Measurements from ENCODE around the gene CD79A.

Gene CD79A

DNA sequence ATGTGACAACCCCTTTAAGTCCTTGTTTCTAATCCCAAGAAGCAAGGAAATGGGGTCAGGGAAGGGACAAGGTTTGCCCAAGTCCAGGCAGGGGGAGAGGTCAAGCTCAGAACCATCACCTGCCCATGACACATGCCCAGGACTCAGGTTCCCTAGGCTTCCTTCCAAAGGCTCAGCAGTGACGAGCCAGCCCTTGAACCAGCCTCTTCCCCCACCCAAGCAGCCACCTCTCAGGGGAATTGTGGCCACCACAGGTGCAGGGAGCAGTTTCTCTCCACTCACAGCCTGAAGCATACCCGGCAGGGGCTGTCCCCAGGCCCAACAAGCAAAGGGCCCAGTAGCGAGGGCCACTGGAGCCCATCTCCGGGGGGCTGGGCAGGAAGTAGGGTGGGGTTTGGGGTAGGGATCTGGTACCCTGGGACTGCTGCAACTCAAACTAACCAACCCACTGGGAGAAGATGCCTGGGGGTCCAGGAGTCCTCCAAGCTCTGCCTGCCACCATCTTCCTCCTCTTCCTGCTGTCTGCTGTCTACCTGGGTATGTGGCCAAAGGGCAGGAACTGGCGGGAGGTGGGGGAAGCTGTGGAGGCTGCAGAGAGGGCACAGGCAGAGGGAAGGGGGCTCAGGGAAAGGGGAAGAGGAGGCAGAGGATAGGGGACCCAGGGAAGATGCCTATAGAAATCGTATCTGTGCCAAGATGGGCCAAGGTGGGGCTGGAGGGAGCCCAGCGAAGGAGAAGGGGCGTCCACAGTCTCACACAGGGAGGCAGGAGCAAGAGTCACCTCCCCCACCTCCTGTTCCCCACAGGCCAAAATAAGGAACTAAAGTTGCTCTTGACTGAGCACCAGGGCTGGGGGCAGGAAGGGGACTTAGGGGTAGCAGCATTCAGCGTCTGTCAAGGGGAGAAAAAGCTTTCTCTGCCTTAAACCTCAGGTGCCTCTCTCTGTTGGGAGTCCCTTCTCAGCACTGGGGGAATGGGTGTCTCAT lies at the start of gene CD79A:
Gene CD79A (plus strand): TSS at position 433 of the 986 bp plus-strand sequence. CDS start 26 bp downstream, at position 459.
- peak; percentile 80 for DNase-seq

DNA sequence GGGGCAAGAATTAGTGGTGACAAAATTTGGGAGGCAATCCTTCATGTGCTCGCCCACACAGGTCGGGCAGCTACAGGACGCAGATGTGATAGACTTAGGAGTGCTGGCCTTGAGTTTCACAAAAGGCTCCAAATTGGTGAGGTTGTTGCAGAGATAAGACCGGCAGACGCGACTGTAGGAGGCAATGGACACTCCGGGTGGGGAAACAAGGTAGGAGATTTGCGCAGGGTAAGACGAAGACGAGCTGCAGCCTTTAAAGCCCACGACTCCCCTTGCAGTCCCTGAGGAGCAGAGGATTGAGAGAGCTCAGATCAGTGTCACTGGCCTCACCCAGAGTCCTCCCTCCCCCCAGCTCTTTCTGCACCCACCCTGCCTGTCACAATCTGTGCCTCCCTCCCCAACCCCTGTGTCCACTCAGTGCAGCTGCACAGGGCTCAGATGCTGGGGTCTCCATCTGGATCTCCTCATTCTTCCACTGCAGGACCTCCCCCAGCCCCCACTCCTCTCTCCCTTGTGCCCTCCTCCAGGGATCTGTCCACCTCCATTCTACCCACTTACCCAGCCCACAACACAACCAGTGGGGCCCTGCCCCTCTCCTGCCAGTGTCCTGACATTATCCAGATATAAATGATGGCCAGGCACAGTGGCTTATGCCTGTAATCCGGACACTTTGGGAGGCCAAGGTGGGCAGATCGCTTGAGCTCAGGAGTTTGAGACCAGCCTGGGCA lies 38.9 kb upstream of the CD79A start:
- no peak for DNase-seq

DNA sequence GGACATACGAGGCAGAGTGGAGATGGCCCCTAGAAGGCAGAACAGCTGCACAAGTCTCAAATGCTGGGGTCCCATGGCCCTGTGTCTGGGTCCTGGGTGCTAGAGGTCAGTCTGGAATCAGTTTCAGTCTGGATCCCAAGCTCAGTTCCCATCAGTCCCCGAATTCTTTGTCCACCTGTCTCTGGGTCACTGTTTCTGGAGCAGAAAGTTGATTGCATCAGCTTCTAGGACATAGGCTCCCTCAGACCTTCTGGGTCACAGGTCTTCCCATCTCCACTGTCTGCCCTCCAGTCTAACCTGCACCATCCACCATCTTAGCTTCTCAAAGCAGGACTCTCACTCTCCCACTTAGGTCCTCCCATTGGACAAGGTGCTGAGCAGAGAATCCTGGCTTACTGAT lies 37.9 kb upstream of the CD79A start:
- no peak for DNase-seq

DNA sequence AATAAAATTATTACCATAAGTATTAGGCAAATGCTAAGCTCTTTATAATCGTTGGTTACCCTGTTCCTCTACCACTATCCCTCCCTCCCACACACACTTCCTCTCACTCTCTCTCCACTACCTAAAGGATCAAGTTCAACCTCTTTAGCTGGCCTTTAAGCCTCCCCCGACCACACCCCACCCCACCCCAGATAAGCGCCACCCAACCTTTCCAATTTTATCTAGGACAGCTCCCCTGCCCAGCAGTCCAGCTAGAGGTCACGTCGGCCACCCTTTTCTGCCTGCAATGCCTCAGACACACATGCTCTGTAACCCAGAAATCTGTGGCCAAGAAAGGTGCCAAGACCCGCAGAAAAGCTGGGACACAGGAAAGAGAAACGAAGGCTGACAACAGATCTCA lies 33.7 kb upstream of the CD79A start:
- peak; percentile 28 for DNase-seq

DNA sequence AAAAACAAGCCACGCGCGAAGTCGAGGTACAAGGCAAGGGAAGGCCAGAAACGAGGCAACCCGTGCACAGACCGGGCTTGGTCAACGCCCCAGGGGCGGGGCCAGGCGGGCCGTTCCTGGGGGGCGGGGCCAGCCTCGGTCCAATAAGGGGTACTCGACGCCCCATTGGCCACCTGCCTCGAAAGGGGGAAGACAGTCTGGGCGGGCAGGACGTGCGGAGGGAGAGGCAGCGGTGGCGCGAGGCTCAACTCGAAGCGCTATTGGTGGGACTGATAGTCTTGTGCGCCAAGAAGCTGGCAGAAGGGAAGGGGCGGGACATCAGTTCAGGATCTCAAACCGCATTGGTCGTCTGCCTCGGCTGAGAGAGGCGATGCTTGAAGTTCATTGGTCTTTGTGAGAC lies 32.5 kb upstream of the CD79A start, which contains the start of gene LYPD4:
Gene LYPD4 (minus strand): TSS at position 83 of the 400 bp plus-strand sequence. CDS start 5,398 bp downstream, outside the sequence.
- no peak for DNase-seq

DNA sequence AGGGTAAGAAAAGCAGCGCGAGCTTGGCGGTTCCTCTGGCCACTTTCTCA lies 32.3 kb upstream of the CD79A start, which contains the start of gene DMRTC2:
Gene DMRTC2 (plus strand): TSS at position 42 of the 50 bp plus-strand sequence. CDS start 2,387 bp downstream, outside the sequence.
- no peak for DNase-seq

DNA sequence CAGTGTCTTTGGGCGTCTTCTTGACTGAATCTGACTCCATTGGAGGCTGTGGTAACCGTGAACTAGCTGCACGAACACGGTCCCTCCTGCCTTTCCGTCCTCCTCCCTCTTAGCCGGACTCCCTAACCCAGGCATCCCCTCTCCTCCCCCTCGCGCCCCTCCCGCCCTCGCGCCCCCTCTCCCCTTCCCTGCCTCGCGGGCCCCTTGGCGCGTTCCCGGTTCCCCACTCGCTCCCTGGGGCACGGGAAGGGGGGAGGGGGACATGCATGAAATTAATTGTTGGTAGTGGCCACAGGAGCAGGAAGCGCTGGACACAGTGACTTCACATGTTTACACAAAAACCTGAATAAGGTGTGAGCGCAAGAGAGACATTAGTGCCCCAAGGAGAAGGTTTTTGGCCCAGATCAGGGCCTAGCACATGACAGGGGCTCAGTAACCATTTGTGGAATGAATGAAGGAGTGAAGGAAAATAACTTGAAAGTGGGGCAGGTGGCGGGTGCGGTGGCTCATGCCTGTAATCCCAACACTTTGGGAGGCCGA lies 32.0 kb upstream of the CD79A start:
- no peak for DNase-seq

DNA sequence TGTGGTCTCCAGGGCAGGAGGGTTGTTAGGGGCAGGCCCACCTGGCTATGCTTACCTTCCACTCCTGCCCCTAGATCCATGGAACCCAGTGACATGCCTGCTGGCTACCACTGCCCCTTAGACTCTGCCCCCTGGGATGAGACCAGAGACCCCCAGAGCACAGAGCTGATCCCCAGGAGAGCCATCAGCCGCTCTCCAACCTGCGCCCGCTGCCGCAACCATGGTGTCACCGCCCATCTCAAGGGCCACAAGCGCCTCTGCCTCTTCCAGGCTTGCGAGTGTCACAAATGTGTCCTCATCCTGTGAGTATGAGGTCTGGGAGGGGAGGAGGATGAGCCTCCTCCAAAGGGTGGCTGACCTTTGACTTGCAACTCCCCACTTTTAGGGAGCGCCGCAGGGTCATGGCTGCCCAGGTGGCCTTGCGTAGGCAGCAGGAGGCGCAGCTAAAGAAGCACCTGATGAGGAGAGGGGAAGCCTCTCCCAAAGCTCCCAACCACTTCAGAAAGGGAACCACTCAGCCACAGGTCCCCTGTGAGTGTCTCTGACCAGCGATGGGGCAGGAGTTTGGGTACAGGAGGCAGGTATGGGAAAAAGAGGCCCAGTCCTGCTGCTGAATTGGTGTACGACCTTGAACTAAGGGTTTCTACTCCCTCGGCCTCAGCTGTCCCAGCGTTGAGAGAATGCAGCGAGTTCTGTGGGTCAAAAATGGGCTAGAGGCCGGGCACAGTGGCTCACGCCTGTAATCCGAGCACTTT lies 29.6 kb upstream of the CD79A start:
- no peak for DNase-seq

DNA sequence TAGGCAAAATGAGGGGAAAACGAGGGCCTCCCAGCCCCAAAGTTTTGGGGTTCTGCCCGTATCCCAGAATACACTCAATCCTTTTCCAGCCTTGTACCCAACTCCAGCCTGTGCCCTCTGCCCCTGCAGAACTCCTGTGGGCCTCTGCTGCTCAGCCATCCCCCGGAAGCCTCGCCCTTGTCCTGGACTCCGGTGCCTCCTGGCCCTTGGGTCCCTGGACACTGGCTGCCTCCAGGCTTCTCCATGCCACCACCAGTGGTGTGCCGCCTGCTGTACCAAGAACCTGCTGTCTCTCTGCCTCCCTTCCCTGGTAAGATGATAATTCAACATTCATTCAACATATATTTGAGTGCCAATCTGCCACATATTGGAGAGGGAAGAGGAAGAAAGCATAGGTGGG lies 28.4 kb upstream of the CD79A start:
- no peak for DNase-seq

DNA sequence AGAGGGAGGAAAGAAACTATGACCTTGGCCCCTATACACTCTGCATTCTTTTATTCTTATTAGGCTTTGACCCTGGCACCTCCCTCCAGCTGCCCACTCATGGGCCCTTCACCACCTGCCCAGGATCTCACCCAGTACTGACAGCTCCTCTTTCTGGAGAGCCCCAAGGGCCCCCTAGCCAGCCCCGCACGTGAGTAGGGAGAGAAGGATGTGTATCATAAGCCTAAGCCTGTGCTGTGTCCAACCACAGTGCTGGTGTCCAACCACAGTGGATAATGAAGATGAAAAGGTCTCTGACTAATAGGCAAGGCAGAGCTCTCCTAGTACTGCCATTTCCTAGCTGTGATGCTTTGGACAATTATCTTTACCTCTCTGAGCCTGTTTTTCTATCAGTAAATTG lies 28.0 kb upstream of the CD79A start:
- DNase-seq = no peak

DNA sequence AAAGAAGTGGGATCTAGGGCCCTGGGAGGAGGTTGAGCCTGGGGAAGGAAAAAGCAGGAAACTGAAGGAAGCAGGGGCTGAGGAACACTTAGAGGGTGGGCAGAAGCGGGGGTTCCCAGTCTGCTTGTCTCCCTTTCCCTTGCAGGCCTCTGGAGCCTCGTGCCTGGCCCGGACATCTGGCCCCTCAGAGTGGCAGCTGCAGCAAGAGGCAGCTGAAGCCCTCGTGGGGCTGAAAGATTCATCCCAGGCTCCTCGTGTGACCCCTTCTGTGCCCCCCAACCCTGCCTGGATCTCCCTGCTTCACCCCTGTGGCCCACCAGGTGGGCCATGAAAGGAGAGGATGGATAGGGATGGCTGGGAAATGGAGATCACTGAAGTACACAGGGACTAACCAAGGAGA lies 26.7 kb upstream of the CD79A start:
- DNase-seq = no peak

DNA sequence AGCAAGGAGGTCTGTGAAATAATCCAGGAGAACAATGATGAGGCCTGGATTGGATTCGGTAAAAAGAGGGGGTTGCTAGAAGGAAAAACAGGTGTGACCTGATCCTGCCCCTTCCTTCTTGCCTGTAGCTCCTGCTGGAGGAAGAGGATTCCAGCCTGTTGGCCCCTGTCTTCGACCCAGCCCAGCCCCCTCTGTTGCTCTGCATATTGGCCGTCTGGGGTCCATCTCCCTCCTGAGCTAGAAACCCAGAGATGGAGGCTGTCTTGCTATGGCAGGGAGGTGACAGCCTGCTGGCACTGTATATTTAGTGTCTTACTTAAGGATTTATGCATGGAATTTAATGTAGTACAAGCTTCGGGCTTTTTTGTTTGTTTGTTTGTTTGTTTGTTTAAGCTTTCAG lies 25.6 kb upstream of the CD79A start:
- DNase-seq = no peak

DNA sequence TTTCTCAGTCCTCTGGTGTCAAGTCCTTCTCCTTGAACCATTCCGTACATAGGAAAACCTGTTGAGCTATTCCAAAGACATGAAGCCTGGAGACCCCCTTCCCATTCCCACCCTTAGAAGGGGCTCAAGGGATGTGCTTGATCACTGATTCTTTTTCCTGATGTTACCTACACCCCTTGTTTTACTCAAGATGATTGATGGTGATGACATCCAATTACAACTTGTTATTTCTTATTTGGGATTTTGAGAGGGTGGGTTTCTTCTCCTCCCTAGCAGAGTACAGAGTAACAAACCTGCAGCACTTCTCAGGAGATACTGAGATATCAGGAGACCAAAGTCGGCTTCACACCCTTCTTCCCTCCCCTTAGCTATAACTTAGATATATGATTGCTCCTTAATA lies 23.7 kb upstream of the CD79A start:
- no peak for DNase-seq

DNA sequence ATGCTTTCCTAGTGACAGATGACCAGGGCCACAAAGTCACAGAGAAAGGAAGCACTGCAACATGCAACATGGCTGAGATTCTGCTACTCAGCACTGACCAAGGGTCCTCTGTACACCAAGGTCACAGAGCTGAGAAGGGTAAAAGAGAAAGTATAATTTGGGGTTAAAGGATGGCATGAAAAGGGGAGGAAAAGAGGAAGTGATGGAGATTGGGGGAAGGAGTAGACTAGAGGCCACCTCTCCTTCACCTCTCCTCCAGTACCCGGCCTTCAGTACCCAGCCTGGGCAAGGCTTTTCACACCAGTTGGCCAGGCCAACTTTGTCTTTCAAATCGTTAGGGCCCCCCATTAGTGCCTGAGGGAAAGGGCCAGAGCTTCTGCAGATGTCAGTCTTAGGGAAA lies 23.3 kb upstream of the CD79A start:
- DNase-seq = peak; percentile 36

DNA sequence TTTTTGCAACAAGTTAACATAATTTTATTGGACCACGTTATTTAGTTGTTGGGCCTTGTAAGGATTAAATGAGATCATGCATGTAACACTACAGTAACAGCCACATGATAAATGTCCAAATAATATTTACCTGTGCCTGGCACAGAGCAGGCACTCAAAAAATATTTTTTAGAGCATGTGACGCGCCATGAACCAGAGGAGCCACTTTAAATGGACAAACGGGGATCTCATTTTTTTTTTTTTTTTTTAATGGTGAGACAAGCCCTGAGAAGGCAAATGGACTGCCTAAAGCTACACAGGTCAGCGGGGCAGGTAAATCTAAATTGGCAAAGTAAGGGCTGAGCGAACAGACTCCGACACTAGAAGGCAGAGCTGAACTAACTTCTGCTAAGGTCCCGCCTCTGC lies 17.9 kb upstream of the CD79A start:
- no peak for DNase-seq

DNA sequence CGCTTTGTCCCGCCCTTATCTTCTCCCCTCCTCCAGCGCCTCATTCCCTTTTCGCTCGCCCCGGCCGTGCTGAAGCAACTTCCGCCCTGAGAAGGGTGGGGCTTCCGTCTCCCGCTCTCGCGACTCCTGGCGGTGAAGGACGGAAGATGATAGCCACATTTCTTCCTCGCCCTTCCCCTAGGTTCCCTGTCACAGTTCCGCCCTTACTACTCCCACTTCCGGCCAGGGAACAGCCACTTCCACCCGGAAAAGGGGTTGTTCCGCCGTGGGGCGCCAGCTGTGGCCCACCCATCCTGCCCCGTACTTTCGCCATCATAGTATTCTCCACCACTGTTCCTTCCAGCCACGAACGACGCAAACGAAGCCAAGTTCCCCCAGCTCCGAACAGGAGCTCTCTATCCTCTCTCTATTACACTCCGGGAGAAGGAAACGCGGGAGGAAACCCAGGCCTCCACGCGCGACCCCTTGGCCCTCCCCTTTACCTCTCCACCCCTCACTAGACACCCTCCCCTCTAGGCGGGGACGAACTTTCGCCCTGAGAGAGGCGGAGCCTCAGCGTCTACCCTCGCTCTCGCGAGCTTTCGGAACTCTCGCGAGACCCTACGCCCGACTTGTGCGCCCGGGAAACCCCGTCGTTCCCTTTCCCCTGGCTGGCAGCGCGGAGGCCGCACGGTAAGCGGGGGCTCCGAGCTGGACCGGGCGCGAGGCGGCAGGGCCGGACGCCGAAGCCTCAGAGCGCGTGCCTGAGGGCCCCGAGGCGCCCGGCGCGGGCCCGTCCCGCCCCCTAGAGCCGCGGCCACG lies 17.3 kb upstream of the CD79A start, which contains the start of gene RPS19:
Gene RPS19 (plus strand): TSS at position 638 of the 801 bp plus-strand sequence. CDS start 520 bp downstream, outside the sequence.
- peak; percentile 100 for DNase-seq

DNA sequence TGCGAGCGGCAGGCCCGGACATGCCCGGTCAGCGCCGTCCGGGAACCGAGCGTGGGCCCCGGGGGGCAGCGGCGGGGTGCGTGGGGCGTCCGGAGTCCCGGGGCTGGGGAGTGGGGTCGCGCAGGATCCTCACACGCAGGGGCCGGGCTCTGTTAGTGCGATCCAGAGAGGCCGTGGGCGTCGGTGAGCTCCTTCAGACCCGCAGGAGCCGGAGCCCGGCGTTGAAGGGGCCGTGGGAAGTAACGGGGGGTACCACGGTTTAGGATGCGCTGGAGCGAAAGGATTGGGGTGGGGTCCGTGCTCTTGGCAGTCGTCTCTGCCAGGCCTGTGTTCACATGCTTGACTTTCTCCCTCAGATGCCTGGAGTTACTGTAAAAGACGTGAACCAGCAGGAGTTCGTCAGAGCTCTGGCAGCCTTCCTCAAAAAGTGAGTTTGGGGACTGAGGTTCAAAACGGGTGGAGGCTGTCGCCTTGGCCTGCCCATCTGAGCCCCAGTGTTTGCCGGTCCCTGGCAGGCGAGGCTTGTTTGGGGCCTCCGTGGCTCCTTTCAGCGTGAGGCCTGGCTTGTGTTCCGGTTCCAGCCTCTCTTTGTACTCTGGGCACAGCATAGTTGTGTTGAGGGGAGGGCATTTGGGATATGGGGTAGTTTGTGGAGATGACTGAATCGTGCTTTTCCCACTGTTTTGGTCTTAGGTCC lies 16.5 kb upstream of the CD79A start:
- no peak for DNase-seq

DNA sequence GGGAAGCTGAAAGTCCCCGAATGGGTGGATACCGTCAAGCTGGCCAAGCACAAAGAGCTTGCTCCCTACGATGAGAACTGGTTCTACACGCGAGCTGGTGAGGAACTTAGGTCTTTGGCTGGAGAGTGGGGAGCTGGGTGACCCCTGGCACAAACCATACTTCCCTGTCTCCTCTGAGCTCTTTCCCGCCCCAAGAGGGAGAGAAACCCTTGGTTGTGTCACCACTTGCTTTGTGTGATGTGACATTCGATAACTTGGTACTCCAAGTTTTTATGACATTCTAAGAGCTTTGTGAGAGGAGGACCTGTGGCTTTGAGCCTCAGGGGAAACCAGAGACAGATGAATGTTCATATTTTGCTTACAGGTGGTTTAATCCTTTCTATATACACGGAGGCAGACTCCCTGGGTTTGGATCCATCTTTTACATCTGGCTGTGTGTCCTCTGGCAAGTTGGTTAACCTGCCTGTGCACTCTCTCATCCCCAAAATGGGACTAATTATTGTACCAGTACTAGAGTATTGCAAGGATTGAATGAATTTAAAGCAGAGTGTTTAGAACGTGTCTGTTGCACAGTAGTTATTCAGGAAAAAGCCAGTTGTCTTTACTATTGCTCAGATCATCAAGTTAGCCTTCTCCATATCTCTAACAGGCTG lies 15.8 kb upstream of the CD79A start:
- peak; percentile 21 for DNase-seq

DNA sequence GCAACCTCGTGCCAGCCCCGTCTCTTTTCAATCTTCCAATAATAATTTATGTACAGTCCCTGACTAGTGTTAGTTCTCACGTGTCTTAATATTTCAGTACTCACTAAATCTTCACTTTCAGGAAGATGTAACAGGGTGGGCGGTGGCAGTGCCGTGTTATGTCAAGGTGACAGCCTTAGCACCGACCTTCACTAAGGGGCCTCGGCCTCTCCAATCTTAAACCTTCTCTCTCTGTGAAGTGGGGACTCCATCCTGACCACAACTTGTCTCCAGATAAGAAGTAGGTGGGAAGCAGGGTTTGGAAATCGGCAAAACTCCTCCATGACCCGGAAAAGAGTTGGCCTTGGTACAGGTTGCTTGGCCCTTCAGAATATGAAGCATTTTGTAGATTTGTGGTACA lies 15.2 kb upstream of the CD79A start:
- DNase-seq = no peak

DNA sequence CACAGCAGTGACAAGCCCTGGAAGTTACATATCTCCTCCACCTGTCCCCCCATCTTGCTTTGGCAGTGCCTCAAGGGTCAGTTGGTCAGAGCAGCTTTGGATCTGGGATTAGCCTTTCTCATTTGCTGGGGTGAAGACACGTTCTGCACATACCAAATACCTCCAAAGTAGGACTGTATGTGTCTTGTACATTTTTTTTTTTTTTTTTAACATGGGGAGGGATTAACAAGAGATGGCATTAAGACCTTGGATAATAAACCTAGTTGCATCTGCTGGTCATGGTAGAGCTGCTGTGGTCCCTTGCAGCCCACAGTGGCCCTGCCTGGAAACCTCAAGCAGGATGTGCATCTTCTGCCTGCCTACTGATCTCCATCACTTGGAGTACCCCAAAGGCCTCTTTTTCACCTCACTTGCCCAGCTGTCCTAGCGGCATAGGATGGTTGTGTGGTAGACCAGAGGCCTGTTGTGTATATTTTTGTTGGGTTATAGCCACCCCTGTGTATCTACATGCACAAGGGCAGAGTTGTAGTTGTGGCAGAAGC lies 14.6 kb upstream of the CD79A start:
- DNase-seq = no peak

Measured in MV-4-11 (cell line).